Vein endothelial cell (primary cell): ENCODE data around the gene FBXO46. TPM values are rescaled to one million over a fixed set of nuclear protein-coding genes. Genes with fewer than 3 reads are reported as not detected.

Experiments
- small RNA-seq: library from RNA; depleted of rRNA; stranded (forward); fragments of <200 nt; gene quantifications from one replicate; pipeline ENCODE3, GENCODE V24; 2012
- total RNA-seq: library from RNA; depleted of rRNA; stranded (reverse); fragments of >200 nt; gene quantifications from 2 replicates; pipeline ENCODE4 v1.2.3, GENCODE V29; 2012

Gene FBXO46, protein sequence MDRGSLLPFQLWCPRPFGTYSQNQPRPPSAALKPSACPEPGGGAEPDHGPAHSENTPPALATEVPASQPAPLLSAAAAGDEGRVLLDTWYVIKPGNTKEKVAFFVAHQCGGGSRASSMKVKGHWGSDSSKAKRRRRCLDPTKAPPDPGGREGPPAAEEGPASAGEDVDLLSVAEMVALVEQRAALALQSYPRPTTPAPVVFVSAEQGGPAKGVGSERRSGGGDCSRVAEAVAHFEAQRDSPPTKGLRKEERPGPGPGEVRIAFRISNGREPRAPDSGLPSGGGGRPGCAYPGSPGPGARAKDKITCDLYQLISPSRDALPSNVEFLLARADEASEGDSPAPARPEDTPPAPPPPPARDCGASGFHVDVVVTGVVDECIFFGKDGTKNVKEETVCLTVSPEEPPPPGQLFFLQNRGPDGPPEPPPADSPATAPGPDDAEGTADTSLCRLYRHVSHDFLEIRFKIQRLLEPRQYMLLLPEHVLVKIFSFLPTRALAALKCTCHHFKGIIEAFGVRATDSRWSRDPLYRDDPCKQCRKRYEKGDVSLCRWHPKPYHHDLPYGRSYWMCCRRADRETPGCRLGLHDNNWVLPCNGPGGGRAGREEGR
- 13.2 and 17.0 TPM in 2 replicates for total RNA-seq

DNA sequence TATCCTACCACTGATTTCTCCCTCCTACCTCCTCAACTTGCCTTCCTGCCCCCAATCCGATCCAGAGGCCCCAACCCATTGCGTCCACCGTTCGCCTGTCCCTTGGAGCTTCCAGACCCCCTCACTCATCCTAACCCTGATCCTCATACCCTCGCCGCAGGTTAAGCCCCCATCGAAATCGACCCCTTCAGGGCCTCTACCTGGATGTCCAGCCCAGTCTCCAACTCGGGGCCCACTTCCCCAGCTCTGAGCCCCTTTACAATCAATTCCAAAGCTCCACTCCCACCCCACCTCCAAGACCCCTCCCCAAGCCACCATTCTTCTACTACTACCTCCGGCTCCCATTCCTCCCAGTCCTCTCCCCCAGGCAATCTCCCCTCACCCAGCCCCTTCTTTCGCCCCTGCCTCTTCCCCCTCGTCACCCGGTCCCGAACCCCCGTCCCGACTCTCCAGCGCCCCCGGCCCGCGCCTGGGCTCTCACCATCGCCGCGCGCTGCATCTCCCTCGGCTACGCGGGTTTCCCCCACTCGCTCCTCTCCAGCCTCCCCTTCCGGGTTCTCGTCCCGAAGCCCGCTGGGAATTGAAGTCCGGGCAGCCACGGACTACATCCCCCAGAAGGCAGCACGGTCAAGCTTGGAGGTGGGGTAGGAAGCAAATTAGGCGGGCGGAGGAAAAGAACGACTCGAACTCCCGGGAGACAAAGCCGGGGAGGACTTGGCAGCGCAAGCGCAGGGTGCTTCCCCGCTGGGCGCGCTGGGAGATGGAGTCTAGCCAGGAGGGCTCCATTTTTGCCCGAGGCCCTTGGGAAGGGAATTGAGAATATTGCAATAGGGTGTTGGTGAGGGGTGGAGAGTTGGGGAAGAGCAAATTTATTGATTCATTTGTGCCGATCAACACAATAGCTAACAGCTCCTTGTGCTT is at the start of gene FBXO46:
FBXO46 (minus strand) TSS at position 529 of the 921 bp plus-strand sequence. CDS start 17,401 bp downstream, outside the sequence.

DNA sequence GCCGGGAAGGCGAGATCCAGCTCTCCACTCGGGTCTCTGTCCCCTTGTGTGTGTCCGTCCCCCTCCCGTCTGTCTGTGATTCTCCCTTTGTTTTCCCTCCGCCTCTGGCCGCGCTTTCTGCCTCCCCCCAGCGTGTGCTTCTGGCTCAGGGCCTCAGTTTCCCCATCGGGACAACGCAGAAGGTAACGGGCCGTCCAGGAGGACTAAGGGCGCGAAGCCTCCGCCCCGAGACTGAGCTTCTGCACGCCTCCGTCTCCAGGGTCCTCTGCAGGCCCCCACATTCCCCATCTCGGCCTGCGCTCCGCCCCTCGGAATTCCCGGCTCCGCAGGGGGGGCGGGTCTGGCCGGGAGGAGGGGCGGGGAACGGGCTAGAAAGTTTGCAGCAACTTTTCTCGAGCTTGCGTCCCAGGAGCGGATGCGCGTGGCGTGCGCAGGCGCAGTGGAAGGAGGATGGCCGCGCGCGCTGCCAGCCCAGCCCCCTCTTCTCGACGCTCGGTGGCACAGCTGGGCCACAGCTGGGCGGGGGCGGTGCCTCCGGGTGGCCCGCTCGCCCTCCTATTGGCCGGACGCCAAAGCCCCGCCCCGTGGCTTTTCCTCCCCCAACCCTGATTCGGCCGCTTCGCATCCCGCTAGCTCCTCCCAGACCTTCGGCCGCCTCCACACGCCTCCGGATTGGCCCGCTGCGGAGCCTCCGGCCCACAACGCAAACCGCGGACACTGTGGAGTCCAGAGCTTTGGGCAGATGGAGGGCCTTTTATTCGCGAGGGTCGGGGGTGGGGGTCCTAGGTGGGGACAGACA is 38.5 kb upstream of the FBXO46 start, which contains the start of gene SIX5:
SIX5 (minus strand) TSS at position 269 of the 799 bp plus-strand sequence. CDS start 408 bp downstream, outside the sequence.

DNA sequence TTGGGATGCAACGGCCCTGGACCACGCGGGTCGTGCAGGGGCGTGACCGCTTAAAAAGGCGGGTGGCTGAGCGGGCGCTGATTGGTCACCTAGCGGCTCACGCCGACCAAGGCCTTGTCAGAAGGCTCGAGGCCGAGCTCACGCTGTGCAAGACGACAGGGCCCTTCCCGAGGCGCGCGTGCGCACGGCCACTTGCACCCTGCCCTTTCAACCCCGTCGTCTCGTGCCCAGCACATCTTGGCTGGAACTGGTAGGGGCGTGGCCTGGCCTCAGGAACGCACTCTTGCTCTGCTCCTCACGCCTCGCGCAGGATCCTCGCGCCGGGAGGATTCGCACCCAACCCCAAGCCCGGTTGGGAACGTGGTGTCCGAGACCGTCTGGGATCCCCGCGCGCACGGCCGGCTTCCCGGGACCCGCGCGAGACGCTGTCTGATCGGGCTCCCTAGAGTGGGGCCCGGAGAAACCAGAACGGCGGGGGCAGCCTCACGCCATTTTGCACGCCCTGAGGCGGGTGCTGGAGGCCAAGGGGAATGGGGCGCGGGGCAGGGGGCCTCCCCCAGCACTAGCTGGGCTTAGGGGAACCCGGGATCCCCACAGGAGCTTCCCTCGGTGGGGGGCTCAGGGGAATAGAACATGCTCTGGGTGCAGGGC is 2.6 kb upstream of the FBXO46 start, which contains the start of gene MEIOSIN:
MEIOSIN (plus strand) TSS at position 280 of the 651 bp plus-strand sequence. CDS start 1,938 bp downstream, outside the sequence.

DNA sequence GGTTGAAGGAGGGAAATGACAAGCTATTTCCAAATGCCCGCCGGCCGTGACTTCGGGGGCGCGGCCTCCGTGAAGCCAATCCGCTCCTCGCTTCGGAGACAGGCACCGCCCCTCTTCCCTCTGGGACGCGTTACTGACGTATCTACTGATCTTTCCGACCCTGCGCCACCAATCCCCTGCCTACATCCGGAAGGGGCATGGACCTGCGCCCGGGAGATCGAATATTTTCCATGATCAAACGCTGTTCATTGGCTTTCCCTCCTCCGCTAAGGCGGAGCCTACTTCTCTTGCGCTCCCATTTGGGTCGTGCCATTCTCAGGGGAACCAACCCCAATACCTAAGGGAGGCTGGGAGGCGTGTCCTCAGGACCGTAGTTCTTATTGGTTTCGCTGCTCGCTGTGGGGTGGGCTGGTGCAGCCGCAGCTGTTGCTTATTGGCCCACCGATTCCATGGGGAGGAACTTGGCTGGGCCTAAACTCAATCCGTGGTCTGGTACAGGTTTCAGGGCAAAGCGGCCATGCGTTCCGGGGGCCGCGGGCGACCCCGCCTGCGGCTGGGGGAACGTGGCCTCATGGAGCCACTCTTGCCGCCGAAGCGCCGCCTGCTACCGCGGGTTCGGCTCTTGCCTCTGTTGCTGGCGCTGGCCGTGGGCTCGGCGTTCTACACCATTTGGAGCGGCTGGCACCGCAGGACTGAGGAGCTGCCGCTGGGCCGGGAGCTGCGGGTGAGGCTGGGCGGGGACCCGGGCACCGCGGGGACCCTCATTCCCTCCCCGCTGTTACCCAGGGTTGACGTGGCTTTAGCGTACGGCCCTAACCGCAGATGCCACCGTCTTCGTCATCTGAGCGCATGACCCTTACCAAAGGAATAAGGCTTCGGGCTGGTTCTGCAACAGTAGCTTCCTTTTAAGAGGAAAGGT is 38.2 kb downstream of the FBXO46 start, which contains the start of gene QPCTL:
QPCTL (plus strand) TSS at position 480 of the 919 bp plus-strand sequence; CDS start at position 518, 38 bp downstream.

DNA sequence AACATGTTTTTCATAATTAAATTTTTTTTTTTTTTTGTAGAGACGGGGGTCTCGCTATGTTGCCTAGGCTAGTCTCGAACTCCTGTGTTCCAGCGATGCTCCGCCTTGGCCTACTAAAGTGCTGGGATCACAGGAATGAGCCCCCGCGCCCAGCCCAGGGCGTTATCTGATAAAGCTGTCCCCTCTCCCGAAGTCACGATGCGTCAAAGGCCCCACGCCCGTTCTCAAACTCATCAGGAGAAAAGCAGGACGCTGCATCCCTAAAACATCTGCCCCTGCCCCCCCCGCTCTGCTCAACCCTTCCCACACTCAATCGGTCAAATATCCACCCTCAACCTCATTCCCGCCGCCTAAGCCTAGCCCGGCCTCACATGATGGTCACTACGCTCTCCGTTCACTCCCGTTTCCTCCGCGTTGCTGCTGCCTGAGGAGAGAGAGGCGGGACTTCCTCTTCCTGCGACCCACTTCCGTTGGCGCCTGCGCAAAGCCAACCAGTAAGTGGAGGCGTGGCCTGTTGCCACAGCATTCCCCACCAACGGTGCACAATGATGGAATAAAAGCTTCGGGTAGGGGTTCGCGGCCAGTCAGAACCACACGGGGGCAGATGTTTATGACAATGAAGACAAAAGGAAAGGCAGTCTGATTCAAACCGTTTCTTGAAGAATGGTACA is 39.0 kb downstream of the FBXO46 start, which contains the start of gene SNRPD2:
SNRPD2 (minus strand) TSS at position 438 of the 671 bp plus-strand sequence; CDS start at position 373, 65 bp downstream.

DNA sequence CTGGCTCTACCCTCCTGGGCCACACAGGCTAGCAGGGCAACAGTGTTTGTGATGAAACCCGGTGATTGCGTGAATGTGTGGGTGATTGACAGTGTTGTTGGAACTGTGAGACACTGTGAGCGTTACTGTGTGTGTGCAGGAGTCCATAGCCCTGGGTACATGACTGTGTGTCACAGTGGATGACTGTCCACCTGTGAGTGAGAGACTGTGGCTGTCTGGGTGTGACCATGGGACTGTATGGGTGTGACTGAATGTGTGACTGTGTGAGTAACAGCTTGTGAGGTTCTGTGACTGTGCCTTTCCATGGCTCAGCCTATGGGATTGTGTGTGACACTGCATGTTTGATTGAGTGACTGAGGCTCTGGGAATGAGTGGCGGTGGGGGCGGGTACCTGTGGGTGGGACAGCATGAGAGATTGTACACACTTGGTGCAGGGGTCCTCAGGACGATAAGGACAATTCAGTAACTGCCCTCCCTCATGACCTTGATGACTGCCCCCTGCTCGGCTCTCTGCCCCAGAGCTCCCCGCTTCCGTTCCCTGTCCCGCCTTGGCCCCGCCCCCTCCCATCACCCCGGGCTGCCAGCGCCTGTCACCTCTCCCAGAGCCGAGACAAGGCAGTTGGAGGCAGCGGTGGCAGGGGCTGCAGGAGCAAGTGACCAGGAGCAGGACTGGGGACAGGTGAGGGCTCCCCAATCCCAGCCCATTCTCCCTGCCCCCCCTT is 62.9 kb downstream of the FBXO46 start, which contains the start of gene GIPR:
GIPR (plus strand) TSS at position 602 of the 722 bp plus-strand sequence. CDS start 1,300 bp downstream, outside the sequence.

Small RNA genes within 50 kb of the gene (small RNA-seq; reads per million reads assigned to genes)
- 0.16 reads per million for gene MIR642A

Other genes with a start within 250 kb of the FBXO46 start
- 6.1 and 13.1 TPM in 2 replicates for gene RTN2, start 233.8 kb downstream of the FBXO46 start, total RNA-seq
- gene PPM1N, start 232.5 kb downstream of the FBXO46 start, total RNA-seq, result 2.0 and 2.3 TPM in 2 replicates
- gene VASP, start 223.4 kb downstream of the FBXO46 start, total RNA-seq, result 195 and 198 TPM in 2 replicates
- gene OPA3, start 146.1 kb downstream of the FBXO46 start, total RNA-seq, result 15.0 and 15.4 TPM in 2 replicates
- 5.2 and 6.7 TPM in 2 replicates for gene GPR4, start 128.7 kb downstream of the FBXO46 start, total RNA-seq
- 11.9 and 14.0 TPM in 2 replicates for gene EML2, start 91.5 kb downstream of the FBXO46 start, total RNA-seq
- under 0.01 TPM in 1 of 2 replicates, not detected in the other for gene GIPR, start 62.7 kb downstream of the FBXO46 start, total RNA-seq
- gene SNRPD2, start 38.9 kb downstream of the FBXO46 start, total RNA-seq, result 219 and 256 TPM in 2 replicates
- 20.6 and 20.8 TPM in 2 replicates for gene QPCTL, start 38.2 kb downstream of the FBXO46 start, total RNA-seq
- gene MEIOSIN, start 2.5 kb upstream of the FBXO46 start, total RNA-seq, result not detected in 2 replicates
- 5.6 and 8.2 TPM in 2 replicates for gene SIX5, start 38.4 kb upstream of the FBXO46 start, total RNA-seq
- gene DMPK, start 51.6 kb upstream of the FBXO46 start, total RNA-seq, result 12.4 and 13.7 TPM in 2 replicates
- gene DMWD, start 61.9 kb upstream of the FBXO46 start, total RNA-seq, result 49.2 and 50.6 TPM in 2 replicates
- gene RSPH6A, start 84.4 kb upstream of the FBXO46 start, total RNA-seq, result under 0.01 and 0.38 TPM in 2 replicates
- gene SYMPK, start 132.3 kb upstream of the FBXO46 start, total RNA-seq, result 41.6 and 62.4 TPM in 2 replicates
- gene FOXA3, start 133.4 kb upstream of the FBXO46 start, total RNA-seq, result under 0.01 TPM in 1 of 2 replicates, not detected in the other
- gene IRF2BP1, start 155.2 kb upstream of the FBXO46 start, total RNA-seq, result 26.2 and 33.6 TPM in 2 replicates
- 2.3 TPM in 2 replicates for gene MYPOP, start 171.7 kb upstream of the FBXO46 start, total RNA-seq
- gene NANOS2, start 183.9 kb upstream of the FBXO46 start, total RNA-seq, result not detected in 2 replicates
- 10.0 and 11.1 TPM in 2 replicates for gene NOVA2, start 243.0 kb upstream of the FBXO46 start, total RNA-seq